RPMI8226 (cell line): Measurements from ENCODE around the gene GGACT.

Source experiments
- DNase-seq: peaks from one replicate; pipeline ENCODE4 v3.0.0-alpha.2; 2015

Gene GGACT

DNA sequence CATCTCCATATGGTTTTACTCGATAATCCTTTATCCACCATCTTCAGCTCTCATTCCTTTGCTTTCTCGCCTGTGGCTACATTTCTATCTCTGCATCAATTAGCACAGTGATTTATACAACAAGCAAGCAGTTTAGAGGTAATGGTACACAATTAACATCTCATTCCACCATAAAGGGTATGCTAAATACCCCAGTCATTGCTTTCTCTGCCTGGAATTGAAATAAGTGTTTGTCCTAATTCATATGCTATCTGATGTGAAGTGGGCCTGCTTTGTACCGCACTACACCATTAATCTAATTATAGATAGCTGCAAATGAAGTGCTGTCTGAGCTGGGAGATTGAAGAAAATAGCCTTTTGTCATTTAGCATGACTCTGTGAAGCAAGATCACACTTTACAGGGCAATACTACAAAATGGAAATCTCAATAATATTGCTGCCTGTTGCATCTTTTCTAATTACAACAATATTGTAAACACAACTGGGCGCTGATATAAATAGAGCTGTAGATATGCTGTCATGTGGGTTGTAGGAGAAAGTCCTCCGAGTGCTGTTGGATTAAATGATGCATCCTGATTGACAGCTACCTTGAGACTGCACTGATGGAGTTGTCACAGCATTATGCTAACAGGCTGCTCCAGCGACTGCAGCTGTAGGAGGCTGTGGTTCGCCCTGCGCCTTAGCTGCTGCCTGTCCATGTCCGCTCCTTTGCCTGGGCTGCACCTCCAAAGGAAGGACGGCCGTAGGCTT is 78.2 kb downstream of the GGACT start:
- DNase-seq: no peak

DNA sequence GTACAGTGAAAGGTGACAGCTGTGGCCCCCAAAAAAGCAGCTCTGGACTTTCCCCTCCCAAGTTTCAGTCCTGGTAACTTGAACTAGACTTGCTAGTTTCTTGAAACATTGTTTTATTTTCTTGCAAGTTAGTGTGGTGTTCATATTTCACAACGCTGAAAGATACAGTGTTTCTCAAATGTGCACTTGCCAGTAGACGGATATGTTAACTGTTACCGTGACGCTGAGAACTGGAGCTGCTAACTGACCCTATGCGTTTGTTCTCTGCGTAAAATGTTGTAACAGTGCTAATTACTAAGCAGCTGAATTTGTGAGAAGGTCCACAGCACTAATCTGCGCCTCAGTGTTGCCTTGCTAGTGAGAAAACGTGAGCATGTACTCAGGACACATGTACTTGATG is 79.6 kb downstream of the GGACT start:
- no peak for DNase-seq

GRCh38 chr13:100508455-100508854 is 80.1 kb downstream of the GGACT start:
- no peak for DNase-seq

DNA sequence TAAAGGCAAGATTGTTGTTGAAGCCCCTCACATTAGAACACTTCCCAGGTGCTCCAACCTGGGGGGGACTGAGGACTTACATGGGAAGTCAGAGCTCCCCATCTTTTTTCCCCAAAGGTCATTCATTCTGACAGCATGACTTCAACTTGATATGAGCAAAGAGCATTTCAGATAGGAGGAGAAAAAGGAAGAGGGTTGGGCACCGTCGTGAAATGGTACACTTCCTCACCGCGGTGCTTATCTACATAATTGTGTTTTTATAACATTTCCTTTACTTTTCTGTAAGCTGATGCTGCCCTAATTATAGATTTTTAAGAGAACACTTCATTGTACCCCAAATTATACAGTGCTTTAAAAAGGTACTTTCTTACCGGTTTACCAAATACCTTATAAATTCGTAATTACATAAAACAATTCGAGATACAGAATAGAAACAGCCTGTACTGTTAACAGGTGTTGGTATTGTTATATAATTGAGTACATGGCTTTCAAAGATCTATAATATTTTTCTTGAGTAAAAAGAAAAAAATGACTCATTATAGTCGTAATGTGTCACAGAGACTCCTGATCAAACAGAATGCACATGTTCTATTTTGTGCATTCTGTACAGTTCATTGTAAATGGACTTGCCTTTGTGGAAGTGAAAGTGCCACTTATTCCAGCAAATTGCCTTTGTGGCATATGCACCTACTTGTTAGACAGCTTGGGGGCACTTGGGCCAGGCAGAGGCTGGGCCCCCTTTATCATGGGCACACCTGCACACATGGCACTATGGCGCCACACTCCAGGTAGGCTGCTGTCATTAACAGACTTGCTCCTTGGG is 81.8 kb downstream of the GGACT start:
- no peak for DNase-seq

- DNase-seq: no peak
Measured at GRCh38 chr13:100506154-100506553, 82.4 kb downstream of the GGACT start.

DNA sequence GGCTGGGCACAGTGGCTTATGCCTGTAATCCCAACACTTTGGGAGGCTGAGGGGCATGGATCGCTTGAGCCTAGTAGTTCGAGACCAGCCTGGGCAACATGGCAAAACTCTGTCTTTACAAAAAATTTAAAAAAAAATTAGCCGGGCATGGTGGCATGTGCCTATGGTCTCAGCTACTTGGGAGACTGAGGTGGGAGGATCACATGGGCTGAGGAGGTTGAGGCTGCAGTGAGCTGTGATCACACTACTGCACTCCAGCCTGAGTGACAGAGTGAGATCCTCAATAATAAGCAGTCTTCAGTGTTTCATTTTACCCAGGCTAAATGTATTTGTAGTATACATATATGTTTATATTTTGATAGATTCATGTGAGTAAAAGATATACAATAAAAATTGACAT is 85.0 kb downstream of the GGACT start:
- no peak for DNase-seq

DNA sequence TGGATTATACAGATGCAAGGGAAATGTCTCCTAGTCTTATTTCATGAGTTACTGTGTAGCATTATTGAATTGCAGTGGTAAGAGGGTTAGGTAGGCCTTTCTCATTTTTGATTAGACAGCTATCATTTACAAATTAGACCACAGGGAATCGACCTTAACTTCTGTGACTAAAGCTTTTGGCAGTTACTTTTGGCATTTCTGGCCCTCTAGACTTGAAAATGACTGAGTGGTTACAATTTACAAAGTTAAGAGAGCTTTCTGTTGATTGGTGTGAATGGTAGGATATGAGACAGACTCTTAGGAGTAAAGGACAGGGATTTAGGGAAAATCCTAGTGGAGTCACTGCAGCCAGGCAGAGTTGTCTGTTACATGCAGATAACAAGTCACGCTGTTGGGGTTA is 86.1 kb downstream of the GGACT start:
- no peak for DNase-seq

DNA sequence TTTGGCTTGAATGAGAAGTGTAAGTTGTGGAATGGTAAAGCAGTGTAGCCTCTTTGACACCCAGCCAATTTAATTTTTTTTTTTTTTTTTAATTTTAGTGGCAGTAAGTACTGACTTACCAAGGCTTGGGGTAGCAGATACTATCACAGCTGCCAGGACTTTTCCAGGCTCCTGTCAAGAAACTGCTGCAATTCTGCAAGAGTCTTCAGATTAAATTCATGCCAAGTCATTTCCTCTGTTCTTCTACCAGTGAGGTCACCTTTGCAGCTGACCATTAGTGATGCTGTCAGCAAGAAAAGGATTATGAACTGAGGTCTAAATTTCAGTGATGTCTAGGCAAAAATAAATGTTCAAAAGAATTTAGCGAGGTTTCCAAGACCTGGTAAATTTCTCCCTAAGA is 91.2 kb downstream of the GGACT start:
- peak; percentile 87 for DNase-seq

GRCh38 chr13:100495455-100495854 is 93.1 kb downstream of the GGACT start:
- peak; percentile 12 for DNase-seq

- no peak for DNase-seq
Measured at GRCh38 chr13:100493418-100493817, 95.2 kb downstream of the GGACT start.

- DNase-seq: no peak
Measured at GRCh38 chr13:100491164-100491842, 97.3 kb downstream of the GGACT start.

GRCh38 chr13:100490692-100491091 is 97.9 kb downstream of the GGACT start:
- DNase-seq: no peak

- DNase-seq: no peak
Measured at GRCh38 chr13:100485265-100485664, 103.3 kb downstream of the GGACT start.

DNA sequence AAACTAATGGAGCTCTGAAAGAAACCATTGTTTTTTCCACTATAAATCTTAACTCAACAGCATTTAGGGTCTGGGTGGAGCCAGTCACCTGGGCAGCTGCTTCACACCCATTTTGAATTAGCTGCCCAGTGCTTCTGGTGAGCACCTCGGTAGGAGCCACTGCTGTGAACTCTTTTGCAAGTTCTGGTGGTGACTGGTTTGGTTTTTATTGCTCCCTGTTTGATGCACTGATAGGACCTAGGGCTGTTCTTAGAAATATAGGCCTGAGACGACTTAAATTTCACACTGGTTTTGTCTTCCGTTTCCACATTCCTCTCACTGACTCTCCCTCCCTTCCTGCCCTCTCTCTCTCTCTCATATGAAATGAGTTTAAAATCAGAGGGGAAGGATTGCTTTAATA is 103.9 kb downstream of the GGACT start:
- no peak for DNase-seq

- peak; percentile 25 for DNase-seq
Measured at GRCh38 chr13:100483841-100484381, 104.7 kb downstream of the GGACT start.

DNA sequence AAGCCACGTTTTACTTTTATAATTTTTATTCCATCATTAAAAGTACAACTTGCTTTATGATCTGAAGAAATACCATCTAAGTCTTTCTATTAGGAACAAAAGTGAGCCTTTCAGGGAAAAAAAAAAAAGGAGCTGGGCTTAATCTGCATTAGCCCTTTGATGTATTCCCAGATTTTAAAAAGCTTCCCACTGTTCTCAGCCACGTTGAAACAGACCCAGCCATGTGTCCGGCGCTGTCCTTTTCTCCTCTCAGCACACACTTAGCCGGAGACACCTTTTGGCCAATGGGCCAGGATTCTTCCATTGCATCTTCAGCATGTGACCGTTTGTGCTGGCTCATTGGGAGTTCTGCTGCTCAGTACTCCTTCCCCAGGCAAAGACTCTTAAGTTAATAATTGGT is 105.5 kb downstream of the GGACT start:
- no peak for DNase-seq

- DNase-seq: no peak
Measured at GRCh38 chr13:100480676-100481075, 107.9 kb downstream of the GGACT start.
